CD4-positive, alpha-beta T cell treated with Interferon gamma for 1 hour (primary cell): ENCODE results near the gene CCDC144A.
"Not testable (repeated sequence)": the region's sequence is repeated elsewhere in the genome, so short reads cannot be mapped to it uniquely, and the experiment has no call there.

Experiments used
- DNase-seq: peaks from one replicate; pipeline ENCODE4 v3.0.0-alpha.2; 2020

Gene CCDC144A

DNA sequence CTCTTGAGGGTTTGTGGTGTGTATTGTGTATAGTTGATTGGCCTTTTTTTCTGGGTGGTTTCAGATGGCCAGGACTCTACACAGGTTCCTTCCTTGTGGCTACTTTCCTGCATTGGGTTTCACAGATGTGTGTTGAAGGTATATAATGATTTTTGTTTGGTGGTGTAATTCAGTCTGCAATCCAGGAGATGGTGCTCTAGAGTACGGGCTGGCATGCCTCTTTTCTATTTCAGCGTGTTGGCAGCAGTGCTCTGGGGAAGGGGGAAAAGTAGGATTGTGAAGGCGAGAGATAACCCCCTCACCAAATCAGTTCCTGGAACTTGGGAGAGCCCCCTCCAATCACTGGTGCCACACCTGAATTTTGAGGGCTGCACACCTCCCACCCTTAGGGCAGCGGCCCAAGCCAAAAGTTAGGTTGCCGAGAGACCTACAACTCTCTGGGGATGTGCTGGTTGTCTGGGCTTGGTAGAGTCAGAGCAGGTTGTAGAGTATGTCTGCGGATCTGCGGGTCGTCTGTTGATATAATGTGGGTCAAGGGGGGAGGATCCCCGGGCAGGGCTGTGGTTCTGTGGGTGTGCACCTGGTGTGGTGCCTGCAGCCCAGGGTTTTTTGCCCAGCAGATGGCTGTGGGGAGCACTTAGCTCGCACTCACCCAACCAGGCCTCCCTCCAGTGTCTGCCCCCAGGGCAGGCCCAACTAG, 61.3 kb downstream of the CCDC144A start:
- DNase-seq: not testable (repeated sequence)

- DNase-seq: not testable (repeated sequence)
Measured at GRCh38 chr17:16751924-16752287, 61.9 kb downstream of the CCDC144A start.

GRCh38 chr17:16757520-16757919, 67.5 kb downstream of the CCDC144A start:
- not testable (repeated sequence) for DNase-seq

DNA sequence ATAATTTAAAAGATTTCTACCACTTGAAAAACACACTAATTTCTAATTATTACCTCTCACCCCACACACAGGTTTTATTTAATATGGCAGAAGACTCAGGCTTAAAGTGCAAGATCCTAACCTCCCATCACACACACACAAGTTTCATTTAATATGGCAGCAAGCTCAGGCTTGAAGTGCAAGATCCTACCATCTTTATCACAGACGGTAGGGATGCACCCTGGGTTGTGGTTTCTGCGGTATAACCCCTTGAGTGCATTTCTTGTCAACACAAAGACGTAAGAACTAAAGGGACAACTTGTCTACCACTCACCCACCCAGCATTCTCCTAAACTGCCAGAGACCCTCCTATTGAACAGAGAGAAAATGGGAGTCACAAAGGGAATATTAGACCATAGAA, 68.1 kb downstream of the CCDC144A start:
- DNase-seq: not testable (repeated sequence)

- DNase-seq: not testable (repeated sequence)
Measured at GRCh38 chr17:16768290-16769175, 78.5 kb downstream of the CCDC144A start.

DNA sequence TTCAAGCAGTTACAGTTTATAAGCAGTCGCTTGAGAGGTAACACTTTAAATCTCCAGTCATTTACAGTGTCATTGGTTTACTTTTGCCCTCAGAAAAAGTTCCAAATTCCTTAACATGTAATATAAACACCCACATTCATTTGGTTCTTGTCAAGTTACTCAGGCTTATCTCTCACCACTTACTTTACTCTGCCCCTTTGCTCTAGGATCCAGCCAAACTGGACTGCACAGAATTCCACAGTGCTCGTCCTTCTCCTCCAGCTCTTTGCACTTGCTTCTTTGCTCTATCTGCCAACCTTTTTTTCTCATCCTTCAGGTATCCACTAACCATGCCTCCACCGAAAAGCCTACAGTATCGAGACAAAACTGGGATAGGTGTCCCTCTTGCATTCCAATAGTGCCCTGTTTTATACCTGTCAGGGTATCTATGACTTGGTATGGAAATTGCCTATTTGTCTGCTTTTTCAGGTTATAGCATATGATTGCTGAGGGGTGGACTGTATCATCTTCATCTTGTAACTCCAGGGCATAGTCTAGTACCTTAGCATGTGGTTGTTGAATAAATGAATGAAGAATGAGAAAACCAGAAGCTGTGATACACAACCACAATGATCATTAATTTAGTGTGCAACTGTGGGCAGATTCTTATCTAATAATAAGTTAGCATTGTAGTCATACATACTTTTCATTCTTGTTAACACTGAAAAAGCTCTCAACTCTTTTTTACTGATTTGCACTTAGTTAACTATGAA, 82.5 kb downstream of the CCDC144A start:
- DNase-seq: not testable (repeated sequence)

DNA sequence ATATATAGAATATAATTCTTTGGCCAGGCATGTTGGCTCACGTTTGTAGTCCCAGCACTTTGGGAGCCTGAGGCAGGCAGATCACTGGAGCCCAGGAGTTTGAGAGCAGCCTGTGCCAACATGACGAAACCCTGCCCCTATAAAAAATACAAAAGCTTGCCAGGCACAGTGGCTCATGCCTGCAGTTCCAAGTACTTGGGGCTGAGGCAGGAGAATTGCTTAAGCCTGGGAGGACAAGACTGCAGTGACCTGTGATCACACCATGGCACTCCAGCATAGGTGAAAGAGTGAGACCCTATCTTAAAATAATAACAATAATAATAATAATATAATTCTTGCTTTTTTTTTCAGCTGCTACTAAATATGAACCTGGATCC, 83.1 kb downstream of the CCDC144A start:
- DNase-seq: not testable (repeated sequence)

DNA sequence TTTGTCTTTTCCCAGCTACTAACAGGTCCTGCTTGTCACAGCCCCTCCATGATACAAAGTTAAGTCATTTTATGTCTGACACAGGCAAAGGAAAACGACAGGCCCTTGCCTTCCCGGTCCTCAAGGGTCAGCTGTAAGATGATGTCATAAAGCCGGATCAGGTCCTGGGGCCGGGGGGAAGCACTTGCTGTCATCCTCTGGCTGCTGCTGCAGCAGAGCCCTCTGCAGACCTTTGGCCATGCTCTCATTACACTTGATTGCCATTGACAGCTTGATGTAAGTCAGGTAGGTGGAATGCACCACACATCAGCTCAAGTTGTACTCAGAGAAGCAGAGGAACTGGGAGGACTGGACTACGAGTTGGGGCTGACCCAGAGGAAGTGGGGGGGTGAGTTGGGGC, 97.8 kb downstream of the CCDC144A start:
- not testable (repeated sequence) for DNase-seq

GRCh38 chr17:16788889-16789536, 99.0 kb downstream of the CCDC144A start:
- DNase-seq: not testable (repeated sequence)

DNA sequence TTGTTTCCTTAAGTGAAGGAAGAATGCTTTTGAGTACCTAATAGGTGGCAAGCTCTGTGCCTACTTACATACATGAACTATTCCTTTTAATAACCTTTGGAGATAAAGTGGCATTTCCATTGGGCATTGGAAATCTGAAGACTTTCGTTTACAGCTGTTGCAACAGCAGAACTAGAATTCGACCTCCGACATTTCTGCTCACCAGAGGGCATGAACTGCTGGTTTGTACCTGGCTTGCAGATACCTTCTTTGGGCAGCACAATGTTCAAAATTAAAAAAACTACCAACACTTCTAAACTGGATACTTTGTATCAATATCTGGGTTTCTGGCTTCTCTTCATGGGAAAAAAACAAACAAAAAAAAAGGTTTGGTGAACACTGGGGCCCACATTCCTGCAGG, 99.6 kb downstream of the CCDC144A start:
- not testable (repeated sequence) for DNase-seq

DNA sequence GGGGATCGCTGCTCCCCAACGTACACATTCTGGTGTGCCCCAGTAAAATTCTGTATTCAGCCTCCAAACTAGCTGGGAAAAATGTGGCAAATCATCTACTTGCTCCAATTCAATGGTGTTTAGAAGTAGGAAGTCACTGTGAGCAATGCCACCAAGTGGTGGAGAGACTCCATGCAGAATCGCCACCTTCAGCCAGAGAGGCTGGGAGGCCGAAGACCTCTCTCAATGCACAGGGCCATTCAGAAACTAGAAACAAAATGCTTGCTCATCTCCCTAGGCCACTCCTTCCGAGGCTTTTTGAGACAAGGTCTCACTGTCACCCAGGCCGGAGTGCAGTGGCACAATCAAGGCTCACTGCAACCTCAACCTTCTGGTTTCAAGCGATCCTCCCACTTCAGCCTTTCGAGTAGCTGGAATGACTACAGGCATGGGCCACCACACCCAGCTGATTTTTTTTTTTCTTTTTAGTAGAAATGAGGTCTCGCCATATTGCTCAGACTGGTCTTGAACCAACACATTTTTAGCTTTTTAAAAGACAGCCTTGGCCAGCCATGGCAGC, 100.4 kb downstream of the CCDC144A start:
- not testable (repeated sequence) for DNase-seq

- DNase-seq: not testable (repeated sequence)
Measured at GRCh38 chr17:16794215-16794614, 104.2 kb downstream of the CCDC144A start.

GRCh38 chr17:16795894-16796293, 105.9 kb downstream of the CCDC144A start:
- not testable (repeated sequence) for DNase-seq

DNA sequence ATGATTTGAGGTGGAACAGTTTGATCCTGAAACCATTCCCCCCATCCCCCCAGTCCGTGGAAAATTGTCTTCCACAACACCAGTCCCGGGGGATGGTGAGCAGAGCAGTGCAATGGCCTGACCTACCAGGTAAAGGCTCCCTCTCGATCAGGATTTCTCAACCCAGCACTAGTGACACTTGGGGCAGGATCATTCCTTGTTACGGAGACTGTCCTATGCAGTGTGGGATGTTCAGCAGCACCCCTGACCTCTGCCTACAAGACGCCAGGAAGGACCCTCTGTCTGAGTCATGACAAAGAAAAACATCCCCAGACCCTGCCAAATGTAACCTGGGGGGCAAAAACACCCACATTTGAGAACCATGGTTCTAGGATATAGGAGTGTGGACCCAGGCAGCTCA, 114.8 kb downstream of the CCDC144A start:
- DNase-seq: not testable (repeated sequence)

DNA sequence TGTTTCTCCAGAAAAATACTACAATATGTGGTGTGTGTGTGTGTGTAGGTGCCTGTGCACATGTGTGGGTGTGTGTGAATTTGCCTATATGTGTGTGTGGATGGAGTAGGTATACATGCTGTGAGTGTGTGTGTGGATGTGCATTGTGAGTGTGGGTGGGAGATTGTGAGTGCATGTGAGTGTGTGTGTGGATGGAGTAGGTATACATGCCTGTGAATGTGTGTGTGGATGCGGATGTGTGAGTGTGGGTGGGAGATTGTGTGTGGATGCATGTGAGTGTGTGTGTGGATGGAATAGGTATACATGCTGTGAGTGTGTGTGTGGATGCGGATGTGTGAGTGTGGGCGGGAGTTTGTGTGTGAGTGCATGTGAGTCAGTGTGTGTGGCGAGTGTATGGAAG, 116.6 kb downstream of the CCDC144A start:
- DNase-seq: not testable (repeated sequence)

DNA sequence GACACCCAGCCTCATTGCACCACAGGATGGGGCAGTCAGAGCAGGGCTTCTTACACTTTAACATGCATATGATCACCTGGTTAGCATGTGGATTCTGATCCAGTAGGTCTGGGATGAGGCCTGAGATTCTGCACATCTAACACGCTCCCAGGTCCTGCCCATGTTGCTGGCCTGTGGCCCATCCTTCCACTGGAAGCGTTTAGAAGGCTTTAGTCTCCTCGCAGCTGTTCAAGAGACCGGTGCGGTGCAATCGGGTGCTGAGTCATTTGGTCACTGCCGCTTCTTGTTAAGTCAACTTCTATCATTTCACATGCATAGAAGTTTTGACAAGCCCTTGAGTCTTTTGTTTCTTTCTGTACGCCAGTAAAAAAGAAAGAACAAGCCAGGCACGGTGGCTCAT, 117.6 kb downstream of the CCDC144A start:
- not testable (repeated sequence) for DNase-seq

DNA sequence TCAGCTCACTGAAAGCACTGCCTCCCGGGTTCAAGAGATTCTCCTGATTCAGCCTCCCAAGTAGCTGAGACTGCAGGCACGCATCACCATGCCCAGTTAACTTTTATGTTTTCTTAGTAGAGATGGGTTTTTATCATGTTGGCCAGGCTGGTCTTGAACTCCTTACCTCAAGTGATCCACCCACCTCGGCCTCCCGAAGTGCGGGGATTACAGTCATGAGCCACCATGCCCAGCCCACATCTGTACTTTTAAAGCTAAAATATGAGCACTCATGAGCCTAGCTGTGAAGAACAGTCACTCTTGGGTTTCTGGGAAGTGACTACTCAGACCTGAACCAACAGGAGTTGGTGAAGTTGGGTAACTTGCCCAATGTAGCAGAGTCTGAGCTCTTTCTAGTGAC, 120.2 kb downstream of the CCDC144A start:
- not testable (repeated sequence) for DNase-seq

- not testable (repeated sequence) for DNase-seq
Measured at GRCh38 chr17:16812126-16812525, 122.1 kb downstream of the CCDC144A start.

DNA sequence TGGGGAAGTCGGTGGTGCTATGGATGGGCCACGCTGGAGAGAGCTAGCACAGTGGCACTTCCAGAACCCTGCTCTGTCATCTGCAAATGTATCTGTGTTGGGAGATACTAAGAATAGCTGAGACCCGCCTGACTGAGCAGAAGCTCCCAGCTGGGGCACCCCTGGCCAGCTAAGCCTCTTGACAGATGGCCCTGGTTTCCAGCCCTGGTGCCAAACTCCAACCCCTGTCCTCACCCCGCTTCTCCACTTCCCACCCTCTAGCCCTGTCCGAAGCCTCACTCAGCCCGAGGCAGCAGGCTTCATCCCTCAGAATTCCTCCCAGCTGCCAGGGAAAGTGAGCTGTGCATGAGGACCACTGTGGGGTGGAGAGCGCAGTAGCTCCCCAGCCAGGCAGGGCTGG, 124.4 kb downstream of the CCDC144A start:
- DNase-seq: no peak

- DNase-seq: no peak
Measured at GRCh38 chr17:16817201-16817600, 127.2 kb downstream of the CCDC144A start.

GRCh38 chr17:16817940-16818339, 127.9 kb downstream of the CCDC144A start:
- not testable (repeated sequence) for DNase-seq

DNA sequence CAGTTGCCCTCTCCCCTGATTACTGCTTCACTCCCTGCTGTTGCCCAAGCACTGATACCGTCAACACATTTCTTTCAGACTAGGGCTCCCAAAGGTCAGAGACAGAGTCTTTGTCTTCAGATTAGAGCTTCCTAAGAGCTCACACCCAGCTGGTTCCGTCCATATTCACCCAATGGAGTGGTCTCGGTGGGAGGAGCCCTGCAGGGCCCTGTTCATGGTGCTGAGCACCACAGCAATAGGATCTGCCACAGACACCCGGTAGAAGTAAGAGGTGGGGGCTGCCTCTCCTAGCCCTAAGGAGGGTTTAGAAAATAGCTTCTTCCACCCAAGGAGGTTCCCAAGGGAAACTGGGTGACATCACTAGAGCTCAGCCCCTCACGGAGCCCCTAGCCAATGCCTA, 128.3 kb downstream of the CCDC144A start:
- DNase-seq: no peak
